ENCODE results near the gene HBG2. TPM values are rescaled to one million over a fixed set of nuclear protein-coding genes. Genes with fewer than 3 reads are reported as not detected.

Gene HBG2
- total and polyA plus RNA-seq, 4 experiments from 2014 or later = not detected

DNA sequence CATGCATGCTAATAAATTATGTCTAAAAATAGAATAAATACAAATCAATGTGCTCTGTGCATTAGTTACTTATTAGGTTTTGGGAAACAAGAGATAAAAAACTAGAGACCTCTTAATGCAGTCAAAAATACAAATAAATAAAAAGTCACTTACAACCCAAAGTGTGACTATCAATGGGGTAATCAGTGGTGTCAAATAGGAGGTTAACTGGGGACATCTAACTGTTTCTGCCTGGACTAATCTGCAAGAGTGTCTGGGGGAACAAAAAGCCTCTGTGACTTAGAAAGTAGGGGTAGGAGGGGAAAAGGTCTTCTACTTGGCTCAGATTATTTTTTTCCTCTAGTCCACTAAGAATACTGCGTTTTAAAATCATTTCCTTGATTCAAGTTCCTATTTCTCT, 26.9 kb downstream of the HBG2 start:
- intact Hi-C loops (cut with micrococcal nuclease) = no loop called here
- Mint-ChIP-seq H3K9me3 (peaks cover 0 to 2% (median 0%) of the 10 kb centered on the region in 8 donors), H3K27ac (no peak overlapping the region), H3K36me3 (no peaks in the 10 kb centered on the region), H3K4me1 (no peaks in the 10 kb centered on the region), H3K4me3 (no peak overlapping the region), H3K27me3 (peaks cover 0 to 2% of the 10 kb centered on the region in 2 donors)
- CTCF ChIA-PET (ENCODE audit: partially characterized antibody) = no interaction called here
- no peak overlapping the region for H3K4me3 ChIP-seq (ENCODE audit: low read length in 2 of 2)
- H3K36me3 ChIP-seq (ENCODE audit: insufficient read depth, low read length) = no peaks in the 10 kb centered on the region
- POLR2A ChIA-PET (ENCODE audit: partially characterized antibody) = no interaction called here
- H3K27ac ChIP-seq (ENCODE audit: low read depth, low read length) = no peak overlapping the region
- no peaks in the 10 kb centered on the region for H3K4me1 ChIP-seq (ENCODE audit: insufficient read depth, low read length)
- H3K9me3 ChIP-seq (ENCODE audit: control insufficient read depth in 1 of 2, low read length in 2 of 2) = no peaks in the 10 kb centered on the region
- DNase-seq = no peak
- H3K27me3 ChIP-seq (ENCODE audit: insufficient read depth, low read length) = no peaks in the 10 kb centered on the region

- Mint-ChIP-seq H3K27me3 (peaks cover 1 to 2% of the 10 kb centered on the region in 2 donors), H3K36me3 (no peaks in the 10 kb centered on the region), H3K4me3 (no peak within 1 kb of the TSS), H3K4me1 (no peaks in the 10 kb centered on the region), H3K27ac (no peak within 1 kb of the TSS), H3K9me3 (peaks cover 0 to 4% (median 0%) of the 10 kb centered on the region in 8 donors)
- intact Hi-C loops (cut with micrococcal nuclease) = no loop called here
- H3K9me3 ChIP-seq (ENCODE audit: control insufficient read depth in 1 of 2, low read length in 2 of 2) = no peaks in the 10 kb centered on the region
- no peaks in the 10 kb centered on the region for H3K36me3 ChIP-seq (ENCODE audit: insufficient read depth, low read length)
- H3K4me1 ChIP-seq (ENCODE audit: insufficient read depth, low read length) = no peaks in the 10 kb centered on the region
- H3K4me3 ChIP-seq (ENCODE audit: low read length in 2 of 2) = no peak within 1 kb of the TSS
- POLR2A ChIA-PET (ENCODE audit: partially characterized antibody) = no interaction called here
- no peaks in the 10 kb centered on the region for H3K27me3 ChIP-seq (ENCODE audit: insufficient read depth, low read length)
- H3K27ac ChIP-seq (ENCODE audit: low read depth, low read length) = no peak within 1 kb of the TSS
- CTCF ChIA-PET (ENCODE audit: partially characterized antibody) = no interaction called here
- no peak for DNase-seq
Measured at GRCh38 chr11:5226732-5227310, 27.8 kb downstream of the HBG2 start, which contains the start of gene HBB. TSS of gene HBB (minus strand) at chr11:5227071. CDS start at chr11:5227021, 50 bp downstream.

- no peaks in the 10 kb centered on the region for H3K9me3 ChIP-seq (ENCODE audit: control insufficient read depth in 1 of 2, low read length in 2 of 2)
- Mint-ChIP-seq H3K4me1 (no peaks in the 10 kb centered on the region), H3K27ac (no peak overlapping the region), H3K9me3 (peaks cover 0 to 4% (median 0%) of the 10 kb centered on the region in 8 donors), H3K4me3 (no peak overlapping the region), H3K27me3 (peaks cover 1 to 2% of the 10 kb centered on the region in 2 donors), H3K36me3 (no peaks in the 10 kb centered on the region)
- H3K4me3 ChIP-seq (ENCODE audit: low read length in 2 of 2) = no peak overlapping the region
- intact Hi-C loops (cut with micrococcal nuclease) = no loop called here
- no peaks in the 10 kb centered on the region for H3K27me3 ChIP-seq (ENCODE audit: insufficient read depth, low read length)
- H3K4me1 ChIP-seq (ENCODE audit: insufficient read depth, low read length) = no peaks in the 10 kb centered on the region
- no peak for DNase-seq
- ChIA-PET CTCF (ENCODE audit: partially characterized antibody) (no interaction called here), POLR2A (ENCODE audit: partially characterized antibody) (no interaction called here)
- no peak overlapping the region for H3K27ac ChIP-seq (ENCODE audit: low read depth, low read length)
- H3K36me3 ChIP-seq (ENCODE audit: insufficient read depth, low read length) = no peaks in the 10 kb centered on the region
Measured at GRCh38 chr11:5225480-5225871, 29.1 kb downstream of the HBG2 start.

DNA sequence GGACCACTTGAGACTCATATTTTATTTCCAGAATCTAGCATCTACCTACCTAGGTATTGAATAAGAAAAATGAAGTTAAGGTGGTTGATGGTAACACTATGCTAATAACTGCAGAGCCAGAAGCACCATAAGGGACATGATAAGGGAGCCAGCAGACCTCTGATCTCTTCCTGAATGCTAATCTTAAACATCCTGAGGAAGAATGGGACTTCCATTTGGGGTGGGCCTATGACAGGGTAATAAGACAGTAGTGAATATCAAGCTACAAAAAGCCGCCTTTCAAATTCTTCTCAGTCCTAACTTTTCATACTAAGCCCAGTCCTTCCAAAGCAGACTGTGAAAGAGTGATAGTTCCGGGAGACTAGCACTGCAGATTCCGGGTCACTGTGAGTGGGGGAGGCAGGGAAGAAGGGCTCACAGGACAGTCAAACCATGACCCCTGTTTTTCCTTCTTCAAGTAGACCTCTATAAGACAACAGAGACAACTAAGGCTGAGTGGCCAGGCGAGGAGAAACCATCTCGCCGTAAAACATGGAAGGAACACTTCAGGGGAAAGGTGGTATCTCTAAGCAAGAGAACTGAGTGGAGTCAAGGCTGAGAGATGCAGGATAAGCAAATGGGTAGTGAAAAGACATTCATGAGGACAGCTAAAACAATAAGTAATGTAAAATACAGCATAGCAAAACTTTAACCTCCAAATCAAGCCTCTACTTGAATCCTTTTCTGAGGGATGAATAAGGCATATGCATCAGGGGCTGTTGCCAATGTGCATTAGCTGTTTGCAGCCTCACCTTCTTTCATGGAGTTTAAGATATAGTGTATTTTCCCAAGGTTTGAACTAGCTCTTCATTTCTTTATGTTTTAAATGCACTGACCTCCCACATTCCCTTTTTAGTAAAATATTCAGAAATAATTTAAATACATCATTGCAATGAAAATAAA, 29.8 kb downstream of the HBG2 start:
- no peaks in the 10 kb centered on the region for H3K36me3 Mint-ChIP-seq
- POLR2A ChIA-PET (ENCODE audit: partially characterized antibody) = no interaction called here
- peaks cover 0 to 4% (median 0%) of the 10 kb centered on the region in 8 donors for H3K9me3 Mint-ChIP-seq

DNA sequence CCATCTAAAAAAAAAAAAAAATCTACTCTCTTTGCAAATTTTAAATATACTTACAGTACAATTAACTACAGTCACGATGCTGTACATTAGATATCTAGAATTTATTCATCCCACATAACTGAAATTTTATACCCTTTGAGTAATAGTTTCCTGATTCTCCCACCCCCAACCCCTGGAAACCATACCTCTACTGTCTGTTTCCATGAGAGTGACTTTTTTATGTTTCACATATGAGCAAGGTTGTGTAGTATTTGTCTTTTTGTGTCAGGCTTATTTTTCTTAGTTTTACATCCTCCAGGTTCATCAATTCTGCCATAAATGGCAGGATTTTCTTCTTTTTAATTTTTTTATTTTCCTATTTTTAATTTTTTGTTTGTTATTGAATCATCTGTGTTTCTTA, 30.9 kb downstream of the HBG2 start:
- intact Hi-C loops (cut with micrococcal nuclease) = no loop called here
- Mint-ChIP-seq H3K9me3 (peaks cover 0 to 6% (median 0%) of the 10 kb centered on the region in 8 donors), H3K4me1 (no peaks in the 10 kb centered on the region), H3K27ac (no peak overlapping the region), H3K36me3 (no peaks in the 10 kb centered on the region), H3K4me3 (no peak overlapping the region), H3K27me3 (peaks cover 1 to 2% of the 10 kb centered on the region in 2 donors)
- no peaks in the 10 kb centered on the region for H3K4me1 ChIP-seq (ENCODE audit: insufficient read depth, low read length)
- H3K27ac ChIP-seq (ENCODE audit: low read depth, low read length) = no peak overlapping the region
- no peaks in the 10 kb centered on the region for H3K9me3 ChIP-seq (ENCODE audit: control insufficient read depth in 1 of 2, low read length in 2 of 2)
- ChIA-PET CTCF (ENCODE audit: partially characterized antibody) (no interaction called here), POLR2A (ENCODE audit: partially characterized antibody) (no interaction called here)
- no peak for DNase-seq
- H3K4me3 ChIP-seq (ENCODE audit: low read length in 2 of 2) = no peak overlapping the region
- no peaks in the 10 kb centered on the region for H3K27me3 ChIP-seq (ENCODE audit: insufficient read depth, low read length)
- no peaks in the 10 kb centered on the region for H3K36me3 ChIP-seq (ENCODE audit: insufficient read depth, low read length)

More for the DNA sequence above, 29.8 kb downstream of the HBG2 start:
- Histone ChIP-seq H3K36me3 (ENCODE audit: insufficient read depth, low read length) (no peaks in the 10 kb centered on the region), H3K4me1 (ENCODE audit: insufficient read depth, low read length) (no peaks in the 10 kb centered on the region), H3K4me3 (ENCODE audit: low read length in 2 of 2) (no peak overlapping the region), H3K27me3 (ENCODE audit: insufficient read depth, low read length) (no peaks in the 10 kb centered on the region), H3K27ac (ENCODE audit: low read depth, low read length) (no peak overlapping the region), H3K9me3 (ENCODE audit: control insufficient read depth in 1 of 2, low read length in 2 of 2) (no peaks in the 10 kb centered on the region)
- H3K27ac Mint-ChIP-seq = no peak overlapping the region
- DNase-seq = no peak
- H3K4me1 Mint-ChIP-seq = no peaks in the 10 kb centered on the region
- H3K27me3 Mint-ChIP-seq = peaks cover 1 to 2% of the 10 kb centered on the region in 2 donors
- H3K4me3 Mint-ChIP-seq = no peak overlapping the region
- intact Hi-C loops (cut with micrococcal nuclease) = no loop called here
- CTCF ChIA-PET (ENCODE audit: partially characterized antibody) = no interaction called here

GRCh38 chr11:5223146-5223545, 31.4 kb downstream of the HBG2 start:
- CTCF ChIA-PET (ENCODE audit: partially characterized antibody) = no interaction called here
- Mint-ChIP-seq H3K4me3 (no peak overlapping the region), H3K27me3 (peaks cover 1 to 2% of the 10 kb centered on the region in 2 donors), H3K9me3 (peaks cover 0 to 6% (median 0%) of the 10 kb centered on the region in 8 donors), H3K36me3 (no peaks in the 10 kb centered on the region), H3K27ac (no peak overlapping the region), H3K4me1 (no peaks in the 10 kb centered on the region)
- POLR2A ChIA-PET (ENCODE audit: partially characterized antibody) = no interaction called here
- intact Hi-C loops (cut with micrococcal nuclease) = no loop called here
- Histone ChIP-seq H3K4me3 (ENCODE audit: low read length in 2 of 2) (no peak overlapping the region), H3K9me3 (ENCODE audit: control insufficient read depth in 1 of 2, low read length in 2 of 2) (no peaks in the 10 kb centered on the region), H3K27ac (ENCODE audit: low read depth, low read length) (no peak overlapping the region), H3K27me3 (ENCODE audit: insufficient read depth, low read length) (no peaks in the 10 kb centered on the region), H3K36me3 (ENCODE audit: insufficient read depth, low read length) (no peaks in the 10 kb centered on the region), H3K4me1 (ENCODE audit: insufficient read depth, low read length) (no peaks in the 10 kb centered on the region)
- no peak for DNase-seq

- DNase-seq = no peak
- Histone ChIP-seq H3K4me3 (ENCODE audit: low read length in 2 of 2) (no peak overlapping the region), H3K27ac (ENCODE audit: low read depth, low read length) (no peak overlapping the region), H3K9me3 (ENCODE audit: control insufficient read depth in 1 of 2, low read length in 2 of 2) (no peaks in the 10 kb centered on the region), H3K36me3 (ENCODE audit: insufficient read depth, low read length) (no peaks in the 10 kb centered on the region), H3K4me1 (ENCODE audit: insufficient read depth, low read length) (no peaks in the 10 kb centered on the region), H3K27me3 (ENCODE audit: insufficient read depth, low read length) (no peaks in the 10 kb centered on the region)
- Mint-ChIP-seq H3K9me3 (peaks cover 0 to 9% (median 0%) of the 10 kb centered on the region in 8 donors), H3K4me3 (no peak overlapping the region), H3K27me3 (peaks cover 0 to 2% of the 10 kb centered on the region in 2 donors), H3K27ac (no peak overlapping the region), H3K4me1 (no peaks in the 10 kb centered on the region), H3K36me3 (no peaks in the 10 kb centered on the region)
- intact Hi-C loops (cut with micrococcal nuclease) = no loop called here
- ChIA-PET POLR2A (ENCODE audit: partially characterized antibody) (no interaction called here), CTCF (ENCODE audit: partially characterized antibody) (no interaction called here)
Measured at GRCh38 chr11:5210376-5210885, 44.1 kb downstream of the HBG2 start.
